Measurements from ENCODE around the gene APP.

The APP gene

DNA sequence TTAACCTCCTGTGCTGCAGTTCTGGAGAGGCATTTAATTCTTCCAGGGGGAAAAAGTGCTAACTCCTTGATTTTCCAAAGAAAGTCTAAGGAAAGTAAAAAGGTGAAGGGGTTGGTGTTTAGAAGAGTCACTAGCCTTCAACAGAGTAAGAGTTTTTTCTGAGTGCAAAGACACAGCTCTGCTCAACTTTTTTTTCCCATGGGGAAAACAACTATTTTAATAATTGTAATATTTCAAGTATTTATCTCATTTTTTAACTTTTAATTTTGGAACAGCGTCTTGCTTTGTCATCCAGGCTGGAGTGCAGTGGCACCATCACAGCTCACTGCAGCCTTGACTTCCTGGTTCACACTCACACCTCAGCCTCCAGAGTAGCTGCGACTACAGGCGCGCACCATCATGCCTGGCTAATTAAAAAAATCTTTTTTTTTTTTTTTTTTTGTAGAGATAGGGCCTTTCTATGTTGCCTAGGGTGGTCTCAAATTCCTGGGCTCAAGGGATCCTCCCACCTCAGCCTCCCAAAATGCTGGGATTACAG lies 202.6 kb downstream of the APP start:
- H3F3A ChIP-seq (ENCODE audit: insufficient read depth, low read length): peaks cover 5% of the 10 kb centered on the region; the same call in 1 of the 2 replicates
- no peaks in the 10 kb centered on the region for H3K79me2 ChIP-seq (ENCODE audit: low read length)
- H3K9me2 ChIP-seq (replicated peaks; ENCODE audit: insufficient read depth, low read length): no peaks in the 10 kb centered on the region
- H3K27me3 ChIP-seq (replicated peaks; ENCODE audit: insufficient read depth, low read length): no peaks in the 10 kb centered on the region
- TF ChIP-seq EZH2phosphoT487 (IDR thresholded peaks at IDR 0.05; ENCODE audit: low read length) (no peak), EZH2 (optimal IDR thresholded peaks at IDR 0.05; ENCODE audit: low read depth, low read length) (no peak)
- TF ChIP-seq, protein P1, sequence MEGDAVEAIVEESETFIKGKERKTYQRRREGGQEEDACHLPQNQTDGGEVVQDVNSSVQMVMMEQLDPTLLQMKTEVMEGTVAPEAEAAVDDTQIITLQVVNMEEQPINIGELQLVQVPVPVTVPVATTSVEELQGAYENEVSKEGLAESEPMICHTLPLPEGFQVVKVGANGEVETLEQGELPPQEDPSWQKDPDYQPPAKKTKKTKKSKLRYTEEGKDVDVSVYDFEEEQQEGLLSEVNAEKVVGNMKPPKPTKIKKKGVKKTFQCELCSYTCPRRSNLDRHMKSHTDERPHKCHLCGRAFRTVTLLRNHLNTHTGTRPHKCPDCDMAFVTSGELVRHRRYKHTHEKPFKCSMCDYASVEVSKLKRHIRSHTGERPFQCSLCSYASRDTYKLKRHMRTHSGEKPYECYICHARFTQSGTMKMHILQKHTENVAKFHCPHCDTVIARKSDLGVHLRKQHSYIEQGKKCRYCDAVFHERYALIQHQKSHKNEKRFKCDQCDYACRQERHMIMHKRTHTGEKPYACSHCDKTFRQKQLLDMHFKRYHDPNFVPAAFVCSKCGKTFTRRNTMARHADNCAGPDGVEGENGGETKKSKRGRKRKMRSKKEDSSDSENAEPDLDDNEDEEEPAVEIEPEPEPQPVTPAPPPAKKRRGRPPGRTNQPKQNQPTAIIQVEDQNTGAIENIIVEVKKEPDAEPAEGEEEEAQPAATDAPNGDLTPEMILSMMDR (IDR thresholded peaks at IDR 0.05; ENCODE audit: low read length): no peak
- peaks cover 21% of the 10 kb centered on the region for H3K4me1 ChIP-seq (ENCODE audit: low read length)
- no peaks in the 10 kb centered on the region; the same call in 1 of the 2 replicates for H3K36me3 ChIP-seq (replicated peaks; ENCODE audit: insufficient read depth, low read length)
- peak overlapping the region; percentile 15; the same call in 1 of the 2 replicates for H3K9ac ChIP-seq (ENCODE audit: low read length)
- no peaks in the 10 kb centered on the region for H3K9me3 ChIP-seq (replicated peaks; ENCODE audit: insufficient read depth, low read length)
- no peaks in the 10 kb centered on the region for H4K20me1 ChIP-seq (ENCODE audit: insufficient read depth, low read length)
- DNase-seq: no peak
- no peak overlapping the region for H3K4me3 ChIP-seq (ENCODE audit: low read length)
- H3K4me2 ChIP-seq (ENCODE audit: low read depth, low read length): peak overlapping the region; percentile 59
- H3K27ac ChIP-seq (ENCODE audit: low read length): peak overlapping the region; percentile 82
- peak overlapping the region; percentile 74 for H2AFZ ChIP-seq (ENCODE audit: low read length)

GRCh38 chr21:25967181-25967900 lies 203.2 kb downstream of the APP start:
- Histone ChIP-seq H3K27ac (ENCODE audit: low read length) (peak overlapping the region; percentile 82), H3K9ac (ENCODE audit: low read length) (peak overlapping the region; percentile 15; the same call in 1 of the 2 replicates), H3F3A (ENCODE audit: insufficient read depth, low read length) (peaks cover 5% of the 10 kb centered on the region; the same call in 1 of the 2 replicates), H3K36me3 (replicated peaks; ENCODE audit: insufficient read depth, low read length) (no peaks in the 10 kb centered on the region; the same call in 1 of the 2 replicates), H3K79me2 (ENCODE audit: low read length) (no peaks in the 10 kb centered on the region), H3K9me2 (replicated peaks; ENCODE audit: insufficient read depth, low read length) (no peaks in the 10 kb centered on the region), H3K4me3 (ENCODE audit: low read length) (no peak overlapping the region), H3K4me1 (ENCODE audit: low read length) (peaks cover 22% of the 10 kb centered on the region), H3K9me3 (replicated peaks; ENCODE audit: insufficient read depth, low read length) (no peaks in the 10 kb centered on the region), H2AFZ (ENCODE audit: low read length) (peak overlapping the region; percentile 74), H3K4me2 (ENCODE audit: low read depth, low read length) (peak overlapping the region; percentile 59), H3K27me3 (replicated peaks; ENCODE audit: insufficient read depth, low read length) (no peaks in the 10 kb centered on the region), H4K20me1 (ENCODE audit: insufficient read depth, low read length) (no peaks in the 10 kb centered on the region)
- TF ChIP-seq, protein P1 (IDR thresholded peaks at IDR 0.05; ENCODE audit: low read length): no peak
- TF ChIP-seq EZH2phosphoT487 (IDR thresholded peaks at IDR 0.05; ENCODE audit: low read length): no peak
- no peak for TF ChIP-seq EZH2 (optimal IDR thresholded peaks at IDR 0.05; ENCODE audit: low read depth, low read length)
- DNase-seq: peak; percentile 84

GRCh38 chr21:25965951-25966707 lies 204.4 kb downstream of the APP start:
- Histone ChIP-seq H3K9ac (ENCODE audit: low read length) (no peak overlapping the region), H3K27ac (ENCODE audit: low read length) (no peak overlapping the region), H3K36me3 (replicated peaks; ENCODE audit: insufficient read depth, low read length) (no peaks in the 10 kb centered on the region; the same call in 1 of the 2 replicates), H2AFZ (ENCODE audit: low read length) (no peak overlapping the region), H3K9me3 (replicated peaks; ENCODE audit: insufficient read depth, low read length) (no peaks in the 10 kb centered on the region), H3K27me3 (replicated peaks; ENCODE audit: insufficient read depth, low read length) (no peaks in the 10 kb centered on the region), H3K79me2 (ENCODE audit: low read length) (no peaks in the 10 kb centered on the region), H3F3A (ENCODE audit: insufficient read depth, low read length) (peaks cover 14% of the 10 kb centered on the region), H3K9me2 (replicated peaks; ENCODE audit: insufficient read depth, low read length) (no peaks in the 10 kb centered on the region), H3K4me3 (ENCODE audit: low read length) (no peak overlapping the region), H3K4me2 (ENCODE audit: low read depth, low read length) (no peak overlapping the region), H3K4me1 (ENCODE audit: low read length) (peaks cover 33% of the 10 kb centered on the region), H4K20me1 (ENCODE audit: insufficient read depth, low read length) (no peaks in the 10 kb centered on the region)
- no peak for DNase-seq
- TF ChIP-seq EZH2phosphoT487 (IDR thresholded peaks at IDR 0.05; ENCODE audit: low read length): no peak
- TF ChIP-seq EZH2 (optimal IDR thresholded peaks at IDR 0.05; ENCODE audit: low read depth, low read length): no peak
- TF ChIP-seq, protein P1 (IDR thresholded peaks at IDR 0.05; ENCODE audit: low read length): no peak
